Fibroblast of skin of abdomen (primary cell): ENCODE measurements around the gene NGLY1.

Source experiments
- DNase-seq: peaks from one replicate; pipeline ENCODE4 v3.0.0-alpha.2; 2013

Gene NGLY1

GRCh38 chr3:25783661-25784512 is 644 bp upstream of the NGLY1 start:
- peak; percentile 31 for DNase-seq

- DNase-seq = no peak
These were observed 656 bp downstream of the NGLY1 start for GRCh38 chr3:25782636-25782937.

GRCh38 chr3:25781758-25782594 is 1.3 kb downstream of the NGLY1 start:
- DNase-seq = no peak

GRCh38 chr3:25781145-25781757 is 2.0 kb downstream of the NGLY1 start:
- DNase-seq = no peak

GRCh38 chr3:25780618-25781017 is 2.6 kb downstream of the NGLY1 start:
- no peak for DNase-seq

GRCh38 chr3:25775936-25776335 is 7.3 kb downstream of the NGLY1 start:
- no peak for DNase-seq

- no peak for DNase-seq
These were observed 14.4 kb downstream of the NGLY1 start for GRCh38 chr3:25768851-25769250.

- DNase-seq = no peak
These were observed 31.5 kb downstream of the NGLY1 start for GRCh38 chr3:25751725-25752124.

GRCh38 chr3:25751048-25751447 is 32.2 kb downstream of the NGLY1 start:
- DNase-seq = no peak

GRCh38 chr3:25749031-25749581 is 34.1 kb downstream of the NGLY1 start:
- DNase-seq = no peak

- DNase-seq = no peak
These were observed 35.1 kb downstream of the NGLY1 start for GRCh38 chr3:25748189-25748588.

GRCh38 chr3:25747033-25747432 is 36.2 kb downstream of the NGLY1 start:
- DNase-seq = no peak

- no peak for DNase-seq
These were observed 38.8 kb downstream of the NGLY1 start for GRCh38 chr3:25744470-25744869.

GRCh38 chr3:25728101-25728500 is 55.1 kb downstream of the NGLY1 start:
- no peak for DNase-seq

GRCh38 chr3:25727316-25727715 is 55.9 kb downstream of the NGLY1 start:
- DNase-seq = no peak

- DNase-seq = no peak
These were observed 57.4 kb downstream of the NGLY1 start for GRCh38 chr3:25725810-25726209.

- DNase-seq = no peak
These were observed 58.1 kb downstream of the NGLY1 start for GRCh38 chr3:25724948-25725645.

- no peak for DNase-seq
These were observed 59.4 kb downstream of the NGLY1 start for GRCh38 chr3:25723802-25724201.

- DNase-seq = no peak
These were observed 63.9 kb downstream of the NGLY1 start for GRCh38 chr3:25719321-25719720.

- no peak for DNase-seq
These were observed 69.8 kb downstream of the NGLY1 start for GRCh38 chr3:25713341-25713985.

GRCh38 chr3:25711090-25711489 is 72.2 kb downstream of the NGLY1 start:
- no peak for DNase-seq

GRCh38 chr3:25708036-25708435 is 75.2 kb downstream of the NGLY1 start:
- no peak for DNase-seq
